SK-N-SH treated with all-trans-retinoic acid at 6 μM for 48 hours (cell line): ENCODE results near the gene ANTXR2.

Experiments
- CSDC2 ChIP-seq: fragments of 250-450 bp; sonication (Bioruptor Pico); IDR thresholded peaks from 2 replicates; pipeline ENCODE4 v1.5.0; 2020; ENCODE audit warnings: mild to moderate bottlenecking, moderate library complexity
- GLIS3 ChIP-seq: fragments of 250-450 bp; sonication (Bioruptor Pico); IDR thresholded peaks from 2 replicates; pipeline ENCODE4 v1.5.0; 2020; ENCODE audit warnings: mild to moderate bottlenecking, moderate library complexity
- OSR1 ChIP-seq: fragments of 250-450 bp; sonication (Bioruptor Pico); IDR thresholded peaks from 2 replicates; pipeline ENCODE4 v1.8.0; 2022; ENCODE audit warnings: moderate library complexity, mild to moderate bottlenecking, inconsistent platforms
- PATZ1 ChIP-seq: fragments of 250-450 bp; sonication (Bioruptor Pico); IDR thresholded peaks from 2 replicates; pipeline ENCODE4 v1.8.0; 2020; ENCODE audit warnings: mild to moderate bottlenecking, moderate library complexity, borderline replicate concordance
- POU6F1 ChIP-seq: fragments of 250-450 bp; sonication (Bioruptor Pico); IDR thresholded peaks from 2 replicates; pipeline ENCODE4 v1.8.0; 2021; ENCODE audit warnings: low read depth, mild to moderate bottlenecking, moderate library complexity, borderline replicate concordance
- SNAI2 ChIP-seq: fragments of 250-450 bp; sonication (Bioruptor Pico); IDR thresholded peaks from 2 replicates; pipeline ENCODE4 v1.5.0; 2020; ENCODE audit warnings: mild to moderate bottlenecking, moderate library complexity
- ZFP30 ChIP-seq: fragments of 450-650 bp; formaldehyde crosslinking; IDR thresholded peaks from 2 replicates; pipeline ENCODE4 v1.5.0; 2022; ENCODE audit warnings: mild to moderate bottlenecking, moderate library complexity
- ZNF8 ChIP-seq: fragments of 450-650 bp; formaldehyde crosslinking; IDR thresholded peaks from 2 replicates; pipeline ENCODE4 v1.5.0; 2020; ENCODE audit warnings: mild to moderate bottlenecking, moderate library complexity
- TF ChIP-seq, protein P1 (sequence below): fragments of 250-450 bp; sonication (Bioruptor Pico); IDR thresholded peaks from 2 replicates; pipeline ENCODE4 v1.5.1; 2020; ENCODE audit warnings: low read depth, mild to moderate bottlenecking, moderate library complexity

GRCh38 chr4:80060804-80061203 lies 12.2 kb downstream of the ANTXR2 start:
- TF ChIP-seq PATZ1 (CRISPR knock-in tag) (no peak), ZFP30 (no peak), ZNF8 (no peak), CSDC2 (no peak), GLIS3 (CRISPR knock-in tag) (no peak), POU6F1 (CRISPR knock-in tag) (no peak), OSR1 (CRISPR knock-in tag) (no peak), SNAI2 (CRISPR knock-in tag) (no peak)
- TF ChIP-seq, protein P1, sequence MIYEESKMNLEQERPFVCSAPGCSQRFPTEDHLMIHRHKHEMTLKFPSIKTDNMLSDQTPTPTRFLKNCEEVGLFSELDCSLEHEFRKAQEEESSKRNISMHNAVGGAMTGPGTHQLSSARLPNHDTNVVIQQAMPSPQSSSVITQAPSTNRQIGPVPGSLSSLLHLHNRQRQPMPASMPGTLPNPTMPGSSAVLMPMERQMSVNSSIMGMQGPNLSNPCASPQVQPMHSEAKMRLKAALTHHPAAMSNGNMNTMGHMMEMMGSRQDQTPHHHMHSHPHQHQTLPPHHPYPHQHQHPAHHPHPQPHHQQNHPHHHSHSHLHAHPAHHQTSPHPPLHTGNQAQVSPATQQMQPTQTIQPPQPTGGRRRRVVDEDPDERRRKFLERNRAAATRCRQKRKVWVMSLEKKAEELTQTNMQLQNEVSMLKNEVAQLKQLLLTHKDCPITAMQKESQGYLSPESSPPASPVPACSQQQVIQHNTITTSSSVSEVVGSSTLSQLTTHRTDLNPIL (CRISPR knock-in tag) = no peak
